GM19099 (cell line): Measurements from ENCODE around the gene GCSAML.

Experiments
- POLR2A ChIP-seq: IDR thresholded peaks from 3 replicates; pipeline ENCODE4 v1.6.1; 2011; ENCODE audit warnings: low read depth; ENCODE audit not compliant: insufficient read length; ENCODE audit errors: extremely low read depth

Gene GCSAML

GRCh38 chr1:247551721-247552120, 2.8 kb downstream of the GCSAML start:
- no peak for TF ChIP-seq POLR2A

GRCh38 chr1:247552231-247552630, 3.3 kb downstream of the GCSAML start:
- TF ChIP-seq POLR2A = no peak

GRCh38 chr1:247557926-247558674, 9.2 kb downstream of the GCSAML start:
- no peak for TF ChIP-seq POLR2A

- TF ChIP-seq POLR2A = no peak
Measured at GRCh38 chr1:247561711-247562110, 12.8 kb downstream of the GCSAML start.

- TF ChIP-seq POLR2A = no peak
Measured at GRCh38 chr1:247562198-247562597, 13.3 kb downstream of the GCSAML start.

- TF ChIP-seq POLR2A = no peak
Measured at GRCh38 chr1:247574236-247574635, 25.3 kb downstream of the GCSAML start.

- TF ChIP-seq POLR2A = no peak
Measured at GRCh38 chr1:247574664-247575063, 25.7 kb downstream of the GCSAML start.

GRCh38 chr1:247576514-247576913, 27.6 kb downstream of the GCSAML start:
- no peak for TF ChIP-seq POLR2A

GRCh38 chr1:247578946-247579460, 30.1 kb downstream of the GCSAML start:
- no peak for TF ChIP-seq POLR2A

GRCh38 chr1:247588060-247588459, 39.1 kb downstream of the GCSAML start, which contains the start of gene OR2G2:
OR2G2 (plus strand) TSS chr1:247588360; CDS start chr1:247588360, 0 bp downstream.
- TF ChIP-seq POLR2A = no peak

- no peak for TF ChIP-seq POLR2A
Measured at GRCh38 chr1:247605286-247605685, 56.4 kb downstream of the GCSAML start, which contains the start of gene OR2G3. OR2G3 (plus strand) TSS chr1:247605586; CDS start chr1:247605586, 0 bp downstream.

- TF ChIP-seq POLR2A = no peak
Measured at GRCh38 chr1:247613405-247613804, 64.5 kb downstream of the GCSAML start.

- no peak for TF ChIP-seq POLR2A
Measured at GRCh38 chr1:247614625-247615024, 65.7 kb downstream of the GCSAML start.
